K562 (cell line): ENCODE results near the gene C18orf63. TPM values are rescaled to one million over a fixed set of nuclear protein-coding genes. Genes with fewer than 3 reads are reported as not detected.

Source experiments
- ATAC-seq: fragments of 200-7000 bp; cut with Tn5 transposase; 3 replicates; pipeline ENCODE4 v1.9.1; 2020; ENCODE audit warnings: moderate library complexity
- BruUV-seq: library from RNA; stranded (reverse); fragments of 400-500 nt; replicated peaks from 2 replicates; lab custom pipeline; 2021; lab: Mats Ljungman, UMichigan
- CTCF ChIA-PET: fragments of 300-600 bp; formaldehyde crosslinking; extraction: SDS; loops from one replicate; lab custom pipeline; 2021; ENCODE audit warnings: low intra/inter-chr PET ratio; lab: Yijun Ruan, JAX
- POLR2A ChIA-PET: fragments of 300-600, 350-650 bp; sonication (Branson Sonifier 250); formaldehyde crosslinking; extraction: SDS; loops from one replicate; lab custom pipeline; 2021; ENCODE audit warnings: antibody characterized with exemption, inconsistent platforms; lab: Yijun Ruan, JAX
- DNase-seq, 4 experiments: peaks; one replicate each; pipeline versions ENCODE4 v3.0.0 to v3.0.0-alpha.2; 2011 to 2018; ENCODE audit warnings: low spot score in 3 of 4, mixed read lengths in 3 of 4; ENCODE audit errors: extremely low read depth in 1 of 4
- FAIRE-seq: peaks from 2 replicates; lab custom pipeline; 2011; peaks lifted over from hg19 to GRCh38; lab: Jason Lieb, UNC
- H2AFZ ChIP-seq: 2 replicates; pipeline ENCODE4 v1.6.0; 2011; ENCODE audit warnings: low read depth, low read length, control low read depth, inconsistent platforms
- H3K27ac ChIP-seq: fragments of 200-600 bp; 3 replicates; pipeline ENCODE4 v1.8.0; 2011; ENCODE audit warnings: low read depth, mild to moderate bottlenecking, control low read depth, inconsistent platforms, low read length, moderate library complexity, mixed read lengths; ENCODE audit errors: extremely low read depth
- H3K27me3 ChIP-seq, 2 experiments: fragments of 300-600 bp in 1 of 2; 2 replicates in 1 of 2; 3 replicates in 1 of 2; pipeline versions ENCODE4 v1.6.0 to v1.8.0; 2011; ENCODE audit warnings: inconsistent platforms in 2 of 2, low read length in 2 of 2, mild to moderate bottlenecking in 1 of 2, mixed read lengths in 1 of 2, moderate library complexity in 1 of 2; ENCODE audit not compliant: control insufficient read depth in 2 of 2, insufficient read depth in 2 of 2
- H3K36me3 ChIP-seq: fragments of 300-600 bp; 3 replicates; pipeline ENCODE4 v1.8.0; 2011; ENCODE audit warnings: mild to moderate bottlenecking, low read length, inconsistent platforms; ENCODE audit not compliant: control insufficient read depth, insufficient read depth
- H3K4me1 ChIP-seq, 2 experiments: fragments of 200-600 bp in 1 of 2; replicated peaks in 1 of 2; 2 replicates in 1 of 2; 3 replicates in 1 of 2; pipeline versions ENCODE4 v1.5.1 to v1.8.0; 2011; ENCODE audit warnings: inconsistent platforms in 2 of 2, low read length in 2 of 2, mild to moderate bottlenecking in 1 of 2, mixed read lengths in 1 of 2, moderate library complexity in 1 of 2; ENCODE audit not compliant: control insufficient read depth in 2 of 2, insufficient read depth in 2 of 2
- H3K4me2 ChIP-seq: 2 replicates; pipeline ENCODE4 v1.6.1; 2011; ENCODE audit warnings: low read length, control low read depth, inconsistent platforms, mixed read lengths; ENCODE audit not compliant: insufficient read depth
- H3K4me3 ChIP-seq: fragments of 200-600 bp; sonication (generic), shearing (Covaris generic); 2 replicates; pipeline ENCODE4 v1.5.1; 2016; ENCODE audit warnings: control low read depth, inconsistent platforms
- H3K79me2 ChIP-seq: fragments of 200-600 bp; 3 replicates; pipeline ENCODE4 v1.8.0; 2011; ENCODE audit warnings: low read length, inconsistent platforms; ENCODE audit not compliant: control insufficient read depth, insufficient read depth
- H3K9ac ChIP-seq, 2 experiments: 2 replicates each; pipeline versions ENCODE4 v1.6.0 to v1.6.1; 2011; ENCODE audit warnings: low read depth in 2 of 2, low read length in 2 of 2, control low read depth in 1 of 2, inconsistent platforms in 1 of 2, mild to moderate bottlenecking in 1 of 2, mixed read lengths in 1 of 2; ENCODE audit not compliant: insufficient read depth in 1 of 2
- H3K9me1 ChIP-seq: one replicate; pipeline ENCODE4 v1.6.0; 2011; ENCODE audit warnings: inconsistent platforms, mild to moderate bottlenecking, low read length, moderate library complexity; ENCODE audit not compliant: control insufficient read depth, insufficient read depth
- H3K9me3 ChIP-seq: replicated peaks from 2 replicates; pipeline ENCODE4 v1.5.1; 2011; ENCODE audit warnings: low read depth, low read length, inconsistent platforms; ENCODE audit not compliant: control insufficient read depth, insufficient read depth
- H4K20me1 ChIP-seq: replicated peaks from 2 replicates; pipeline ENCODE4 v1.6.1; 2011; ENCODE audit warnings: low read length, inconsistent platforms, mixed read lengths; ENCODE audit not compliant: control insufficient read depth, insufficient read depth
- KDM1A ChIP-seq, 2 experiments: fragments of 450-650 bp; IDR thresholded peaks; 2 replicates each; pipeline ENCODE4 v1.6.1; 2016; ENCODE audit warnings: mild to moderate bottlenecking in 2 of 2
- RB1 ChIP-seq: fragments of 450-650 bp; IDR thresholded peaks from 2 replicates; pipeline ENCODE4 v1.6.1; 2017; ENCODE audit warnings: low read depth, mild to moderate bottlenecking
- WGBS: fragments of 100-300 bp; shearing (Covaris generic); methylation state at CpG from one replicate; pipeline ENCODE4 v1.1.6; 2016; ENCODE audit warnings: low coverage, mixed read lengths; ENCODE audit not compliant: insufficient coverage; ENCODE audit errors: missing lambda C conversion rate; 5-methylcytosine and 5-hydroxymethylcytosine counted together
- in situ Hi-C: fragments of 300-500 bp; cut with MboI; formaldehyde crosslinking; loops from 4 replicates; pipeline ENCODE4 v1.15.0; 2018; ENCODE audit warnings: inconsistent platforms, mixed read lengths
- intact Hi-C: fragments of 100-400 bp; cut with micrococcal nuclease; formaldehyde crosslinking; loops from 2 replicates; pipeline ENCODE4 v1.14.2; 2022
- polyA plus RNA-seq, 8 experiments: library from polyadenylated mRNA; depleted of rRNA in 4 of 8; stranded (reverse) in 5 of 8; unstranded in 3 of 8; fragments of >200 nt; fragmentation: Nextera tagmentation in 2 of 8; fragmentation: Illumina TruSeq in 1 of 8; extraction: Ambion mirVana in 2 of 8; extraction: Trizol in 1 of 8; gene quantifications; 2 replicates each; pipeline versions ENCODE4 v1.2.1 to v1.2.3, GENCODE V29; 2011 to 2014; ENCODE audit warnings: inconsistent platforms in 1 of 8, missing spikeins in 1 of 8
- total RNA-seq, 7 experiments: library from RNA; depleted of rRNA in 6 of 7; stranded (reverse); fragments of >200 nt in 6 of 7; fragmentation: Illumina TruSeq in 2 of 7; extraction: Trizol in 2 of 7; gene quantifications; 2 replicates each; pipeline versions ENCODE4 v1.2.1 to v1.2.3, GENCODE V29; 2011 to 2021; ENCODE audit warnings: low replicate concordance in 1 of 7
- TF ChIP-seq, protein P1 (sequence below): fragments of 450-650 bp; IDR thresholded peaks from 2 replicates; pipeline ENCODE4 v1.6.1; 2018; ENCODE audit warnings: mild to moderate bottlenecking, low read depth; ENCODE audit not compliant: partially characterized antibody
- TF ChIP-seq, protein P2 (sequence below): fragments of 200-800 bp; sonication (Bioruptor generic); IDR thresholded peaks from 2 replicates; pipeline ENCODE4 v1.6.1; 2017; ENCODE audit warnings: missing genetic modification characterization, missing compliant biosample characterization

Gene C18orf63
- total and polyA plus RNA-seq, 9 of the 15 experiments (the other 6 are each of a cell fraction or from before 2014, with no cell fraction given), result not detected

DNA sequence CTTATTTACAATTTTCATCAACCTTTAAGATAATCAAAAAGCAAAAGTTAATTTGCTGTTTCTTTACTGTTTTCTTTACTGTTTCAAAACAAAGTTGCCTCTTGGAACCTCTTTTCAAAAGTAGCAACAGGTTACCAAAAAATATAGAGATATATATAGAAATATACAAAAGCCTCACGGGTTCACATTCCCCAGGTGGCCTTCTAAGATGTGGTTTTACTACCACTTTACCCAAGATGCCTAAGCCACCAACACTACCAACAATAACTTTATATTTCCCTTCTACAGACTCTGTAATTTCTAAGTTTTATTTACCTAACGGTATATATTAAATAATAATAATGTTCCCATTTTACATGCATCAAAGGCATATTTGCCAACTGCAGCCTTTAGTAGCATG is 28.8 kb upstream of the C18orf63 start:
- DNase-seq, result no peak
- CTCF ChIA-PET, result no interaction called here
- H3K4me2 ChIP-seq, result no peak overlapping the region

More for the DNA sequence above, 28.8 kb upstream of the C18orf63 start:
- Histone ChIP-seq H3K79me2 (no peaks in the 10 kb centered on the region; the same call in 2 of the 3 replicates), H3K36me3 (no peaks in the 10 kb centered on the region), H4K20me1 (no peaks in the 10 kb centered on the region), H3K4me3 (no peak overlapping the region), H3K9me3 (no peaks in the 10 kb centered on the region)
- intact Hi-C loops, result no loop called here
- POLR2A ChIA-PET, result no interaction called here
- no peak for TF ChIP-seq RB1
- TF ChIP-seq KDM1A (IDR thresholded peaks at IDR 0.05), result no peak
- TF ChIP-seq, protein P1, sequence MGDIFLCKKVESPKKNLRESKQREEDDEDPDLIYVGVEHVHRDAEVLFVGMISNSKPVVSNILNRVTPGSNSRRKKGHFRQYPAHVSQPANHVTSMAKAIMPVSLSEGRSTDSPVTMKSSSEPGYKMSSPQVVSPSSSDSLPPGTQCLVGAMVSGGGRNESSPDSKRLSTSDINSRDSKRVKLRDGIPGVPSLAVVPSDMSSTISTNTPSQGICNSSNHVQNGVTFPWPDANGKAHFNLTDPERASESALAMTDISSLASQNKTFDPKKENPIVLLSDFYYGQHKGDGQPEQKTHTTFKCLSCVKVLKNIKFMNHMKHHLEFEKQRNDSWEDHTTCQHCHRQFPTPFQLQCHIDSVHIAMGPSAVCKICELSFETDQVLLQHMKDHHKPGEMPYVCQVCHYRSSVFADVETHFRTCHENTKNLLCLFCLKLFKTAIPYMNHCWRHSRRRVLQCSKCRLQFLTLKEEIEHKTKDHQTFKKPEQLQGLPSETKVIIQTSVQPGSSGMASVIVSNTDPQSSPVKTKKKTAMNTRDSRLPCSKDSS, result no peak
- TF ChIP-seq, protein P2, sequence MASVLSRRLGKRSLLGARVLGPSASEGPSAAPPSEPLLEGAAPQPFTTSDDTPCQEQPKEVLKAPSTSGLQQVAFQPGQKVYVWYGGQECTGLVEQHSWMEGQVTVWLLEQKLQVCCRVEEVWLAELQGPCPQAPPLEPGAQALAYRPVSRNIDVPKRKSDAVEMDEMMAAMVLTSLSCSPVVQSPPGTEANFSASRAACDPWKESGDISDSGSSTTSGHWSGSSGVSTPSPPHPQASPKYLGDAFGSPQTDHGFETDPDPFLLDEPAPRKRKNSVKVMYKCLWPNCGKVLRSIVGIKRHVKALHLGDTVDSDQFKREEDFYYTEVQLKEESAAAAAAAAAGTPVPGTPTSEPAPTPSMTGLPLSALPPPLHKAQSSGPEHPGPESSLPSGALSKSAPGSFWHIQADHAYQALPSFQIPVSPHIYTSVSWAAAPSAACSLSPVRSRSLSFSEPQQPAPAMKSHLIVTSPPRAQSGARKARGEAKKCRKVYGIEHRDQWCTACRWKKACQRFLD (CRISPR knock-in tag), result no peak
- TF ChIP-seq, all 486 proteins: peak for 0
- in situ Hi-C loops, result no loop called here
- ATAC-seq (no peak), FAIRE-seq (no peak)
- H3K4me1 ChIP-seq, result peaks cover 2 to 11% of the 10 kb centered on the region in 2 experiments; a peak in 3 of 5 replicates
- H3K27me3 ChIP-seq, result no peaks in the 10 kb centered on the region
- no peak overlapping the region for H3K27ac ChIP-seq
- no peak overlapping the region for H3K9ac ChIP-seq
- no TSS peak for BruUV-seq
- 60% methylated on average over 2 of the region's 2 CpGs for WGBS
- H2AFZ ChIP-seq, result no peak overlapping the region
- H3K9me1 ChIP-seq, result no peaks in the 10 kb centered on the region
